HG03060 (cell line): ENCODE measurements around the gene RNASEH1.

Experiments
- ATAC-seq: cut with Tn5 transposase; IDR thresholded peaks from one replicate; pipeline ENCODE4 v1.9.1; 2021; ENCODE audit warnings: low read depth, moderate number of reproducible peaks; ENCODE audit not compliant: unreplicated experiment

The RNASEH1 gene

GRCh38 chr2:3563521-3563976, 5.4 kb upstream of the RNASEH1 start:
- ATAC-seq, result peak; percentile 40

DNA sequence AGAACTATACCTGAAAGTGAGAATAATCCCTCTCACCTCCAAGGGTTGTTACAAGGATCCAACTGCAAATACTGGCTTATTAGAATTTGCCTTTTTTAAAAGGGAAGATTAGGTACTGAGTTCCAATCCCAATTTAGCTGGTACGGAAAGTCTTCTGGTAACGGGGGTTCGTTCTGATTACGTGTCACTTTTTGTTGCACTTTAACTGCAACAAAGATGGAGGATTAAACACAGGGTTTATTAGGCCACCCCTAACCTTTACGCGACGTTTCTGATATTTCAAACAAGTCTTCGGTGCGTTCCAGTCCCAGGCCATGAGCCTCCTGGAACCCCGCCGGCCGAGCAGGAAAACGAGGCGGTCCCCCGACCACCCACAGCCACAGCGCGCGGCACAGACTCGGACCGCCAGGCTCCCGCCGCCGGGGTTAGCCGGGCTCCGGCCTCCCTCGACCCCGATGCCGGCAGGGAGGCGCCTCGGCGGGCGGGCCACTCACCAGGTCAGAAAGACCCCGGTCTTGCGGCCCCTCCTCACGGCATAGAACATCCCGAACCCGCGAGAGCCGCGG, 411 bp downstream of the RNASEH1 start:
- peak; percentile 13 for ATAC-seq

DNA sequence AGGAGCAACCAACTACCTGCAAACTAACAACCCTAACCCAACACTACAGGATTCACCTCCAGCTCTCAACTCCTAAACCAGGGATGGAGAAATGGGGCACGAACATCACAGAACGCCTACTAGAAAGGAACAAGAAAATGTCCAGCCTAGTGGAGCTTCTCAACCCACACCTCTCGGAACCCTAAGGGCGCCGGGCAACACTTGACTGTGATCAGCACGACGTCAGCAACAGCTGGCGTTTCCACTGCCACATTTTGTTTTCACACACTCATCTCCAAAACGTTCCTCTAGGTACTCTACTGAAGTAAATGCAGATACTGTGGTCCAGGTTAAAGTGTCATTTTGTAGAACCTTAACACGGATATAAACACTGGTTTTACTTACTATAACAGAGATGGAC, 4.2 kb downstream of the RNASEH1 start:
- no peak for ATAC-seq

GRCh38 chr2:3547915-3548314, 10.2 kb downstream of the RNASEH1 start:
- ATAC-seq, result no peak

GRCh38 chr2:3545788-3546478, 12.2 kb downstream of the RNASEH1 start:
- no peak for ATAC-seq

- no peak for ATAC-seq
Measured at GRCh38 chr2:3543023-3543683, 15.0 kb downstream of the RNASEH1 start.

- no peak for ATAC-seq
Measured at GRCh38 chr2:3542107-3542506, 16.0 kb downstream of the RNASEH1 start.

DNA sequence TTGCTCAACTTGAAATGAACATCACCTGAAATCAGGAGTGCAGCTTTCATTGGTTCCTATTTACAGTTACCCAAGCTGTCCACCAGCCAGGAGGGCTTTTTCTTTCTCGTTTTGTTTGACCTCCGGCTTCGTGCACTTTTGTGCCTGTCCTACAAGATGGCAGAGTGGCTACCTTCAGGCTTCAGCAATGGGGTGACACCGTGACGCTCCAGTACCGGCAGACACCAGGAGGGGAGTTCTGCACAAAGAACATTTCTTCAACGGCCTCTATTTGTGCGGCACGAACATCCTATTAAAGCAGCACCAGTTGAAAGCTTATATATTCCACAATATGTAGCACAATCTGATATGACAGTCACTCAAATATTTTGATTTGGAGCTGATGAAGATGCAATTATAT, 18.3 kb downstream of the RNASEH1 start:
- ATAC-seq, result no peak

- ATAC-seq, result no peak
Measured at GRCh38 chr2:3536682-3537632, 21.2 kb downstream of the RNASEH1 start.

DNA sequence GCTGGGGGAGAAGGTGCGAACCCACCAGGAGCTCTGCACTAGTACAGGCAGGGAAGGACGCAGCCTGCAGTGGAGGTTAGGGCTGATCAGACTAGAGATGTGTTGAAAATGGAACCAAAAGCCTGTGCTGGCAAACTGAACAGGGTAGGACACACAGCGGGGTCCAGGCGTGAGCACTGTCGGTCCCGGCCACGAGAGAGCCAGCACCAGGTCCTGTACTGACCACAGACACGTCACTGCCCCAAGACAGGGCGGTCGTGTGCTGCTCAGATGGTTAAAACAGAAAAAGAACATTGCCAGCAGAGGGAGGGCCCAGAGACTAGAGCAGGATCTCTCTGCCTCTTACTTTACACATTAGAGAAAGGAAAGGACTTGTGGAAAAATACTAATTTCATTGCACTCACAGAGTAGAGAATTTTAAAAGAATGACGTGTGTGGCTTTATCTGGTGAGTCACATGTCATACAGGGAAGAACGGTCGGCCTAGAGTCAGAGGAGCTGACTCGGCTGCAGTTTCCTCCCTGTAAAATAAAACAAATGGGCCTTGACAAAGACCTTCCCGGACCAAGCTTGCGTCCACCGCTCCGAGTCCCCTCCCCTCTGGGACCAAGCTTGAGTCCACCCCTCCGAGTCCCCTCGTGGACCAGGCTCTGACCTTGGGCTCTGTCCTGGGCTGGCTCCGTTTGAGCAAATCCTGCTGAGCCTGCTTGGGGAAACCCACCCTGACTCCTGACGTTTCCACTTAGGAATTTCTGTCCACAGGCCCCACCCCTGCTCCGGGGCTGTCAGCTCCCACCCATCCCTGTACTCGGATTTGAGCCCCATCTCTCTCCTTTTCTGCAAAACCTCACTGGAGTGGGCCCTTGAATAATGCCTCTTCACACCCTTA, 22.1 kb downstream of the RNASEH1 start:
- ATAC-seq, result peak; percentile 51

DNA sequence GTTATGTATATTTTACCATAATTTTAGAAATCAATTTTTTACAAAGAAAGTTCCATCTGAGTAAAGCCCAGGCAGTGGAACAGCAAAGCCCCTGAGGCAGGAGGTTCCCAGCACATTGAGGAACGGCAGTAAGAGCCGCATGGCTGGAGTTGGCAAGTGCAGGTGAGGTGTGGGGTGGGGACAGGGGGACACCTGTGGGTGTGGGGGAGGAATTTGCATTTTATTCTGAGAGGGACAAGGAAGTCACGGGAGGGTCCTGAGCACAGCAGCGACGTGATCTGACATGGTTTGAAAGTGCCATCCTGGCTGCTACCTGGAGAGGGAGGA, 22.7 kb downstream of the RNASEH1 start:
- no peak for ATAC-seq

DNA sequence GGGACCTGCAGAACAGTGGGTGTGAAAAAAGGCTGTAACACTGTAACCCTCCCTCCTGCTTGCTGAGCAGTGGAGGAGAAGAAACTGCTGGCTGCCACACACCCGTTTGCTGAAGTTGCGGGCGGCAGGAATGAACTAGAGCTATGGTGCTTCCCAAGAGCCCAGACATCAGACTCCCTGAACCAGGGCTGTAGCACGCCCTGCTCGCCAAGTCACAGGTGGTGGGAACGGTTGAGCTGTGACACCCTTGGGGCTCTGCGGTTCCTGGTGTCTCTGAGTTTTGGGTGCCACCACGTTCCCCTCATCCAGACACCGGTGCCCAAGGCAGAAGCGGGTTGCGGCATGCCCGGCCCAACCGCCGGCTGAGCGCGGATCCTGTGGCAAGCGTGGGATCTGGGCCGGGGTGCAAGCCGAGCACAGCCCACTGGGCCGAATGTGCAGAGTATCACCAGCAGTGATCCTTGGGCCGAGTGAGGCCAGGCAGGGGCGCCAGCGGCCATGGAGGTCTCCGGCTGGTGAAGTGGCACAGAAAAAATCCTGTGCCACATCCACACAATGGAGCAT, 23.8 kb downstream of the RNASEH1 start:
- ATAC-seq, result no peak

- no peak for ATAC-seq
Measured at GRCh38 chr2:3533836-3534235, 24.3 kb downstream of the RNASEH1 start.

DNA sequence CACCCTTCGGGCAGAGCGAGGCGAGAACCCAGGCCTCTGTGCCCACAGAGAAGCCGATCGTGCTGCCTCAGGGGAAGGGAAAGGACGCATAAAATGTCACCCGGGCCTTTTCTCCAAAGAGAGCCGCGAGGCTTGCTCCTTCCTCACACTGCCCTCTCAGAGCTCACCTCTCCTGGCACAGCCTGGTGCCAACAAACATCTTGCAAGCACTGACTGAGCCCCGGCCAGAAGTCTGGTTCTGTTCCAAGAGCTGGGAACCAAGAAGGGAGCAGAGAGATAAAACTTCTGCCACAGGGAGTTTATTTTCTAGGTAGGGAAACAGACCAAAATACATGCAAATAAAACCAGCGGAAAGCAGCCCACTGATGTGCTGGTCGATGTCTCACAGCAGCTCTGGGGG, 25.2 kb downstream of the RNASEH1 start:
- ATAC-seq, result no peak

- ATAC-seq, result no peak
Measured at GRCh38 chr2:3529316-3530025, 28.7 kb downstream of the RNASEH1 start.

DNA sequence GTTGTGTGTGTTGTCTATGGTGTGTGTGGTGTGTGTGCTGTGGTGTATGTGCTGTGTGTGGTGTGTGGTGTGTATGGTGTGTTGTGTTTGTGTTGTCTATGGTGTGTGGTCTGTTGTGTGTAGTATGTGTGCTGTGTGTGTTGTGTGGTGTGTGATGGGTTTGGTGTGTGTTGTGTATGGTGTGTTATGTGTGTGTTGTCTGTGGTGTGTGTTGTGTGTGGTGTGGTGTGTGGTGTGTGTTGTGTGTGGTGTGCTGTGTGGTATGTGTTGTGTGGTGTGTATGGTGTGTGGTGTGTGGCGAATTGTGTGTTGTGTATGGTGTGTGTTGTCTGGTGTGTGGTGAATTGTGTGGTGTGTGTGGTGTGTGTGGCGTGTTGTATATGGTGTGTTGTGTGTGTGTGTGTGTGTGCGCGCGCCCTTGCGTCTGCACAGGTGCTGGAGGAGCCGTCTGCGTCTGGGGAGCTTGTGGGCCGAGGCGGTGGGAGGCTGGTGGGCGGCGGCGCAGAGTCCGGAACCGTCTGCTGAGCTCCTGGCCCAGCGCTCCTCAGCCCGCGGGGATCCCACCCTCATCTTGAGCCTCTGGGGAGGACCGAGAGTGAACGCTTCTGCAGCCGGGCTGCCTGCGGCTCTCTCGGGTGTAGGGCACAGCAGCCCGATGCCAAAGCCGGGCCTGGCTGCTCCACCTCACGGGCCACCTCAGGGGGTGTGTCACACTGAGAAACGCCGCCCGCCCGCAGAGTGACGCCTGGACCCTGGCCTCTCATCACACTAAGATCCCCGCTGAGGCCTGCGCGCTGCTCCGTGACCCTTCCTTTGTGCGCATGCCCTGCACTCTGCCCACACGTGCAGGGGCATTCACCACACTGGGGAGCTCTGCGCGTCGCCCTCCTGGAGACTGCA, 30.0 kb downstream of the RNASEH1 start:
- ATAC-seq, result no peak

DNA sequence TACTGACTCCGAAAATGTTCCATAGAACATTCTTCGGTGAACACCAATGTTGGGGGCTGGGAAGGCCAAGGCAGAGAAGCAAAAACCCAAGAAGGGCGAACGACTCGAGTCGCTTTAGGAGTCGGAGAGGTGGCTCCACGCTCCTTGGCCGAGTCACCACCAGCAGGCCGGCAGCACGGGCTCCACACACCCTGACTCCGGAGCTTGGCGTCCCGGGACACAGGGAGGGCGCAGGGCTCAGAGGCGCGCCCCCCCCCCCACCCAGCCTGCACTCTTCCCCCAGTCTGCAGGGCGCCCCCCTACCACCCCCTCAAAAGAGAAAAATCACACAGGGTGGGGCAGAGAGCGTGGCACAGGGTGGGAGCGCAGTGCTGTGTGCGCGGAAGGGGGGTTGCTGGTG, 31.3 kb downstream of the RNASEH1 start:
- no peak for ATAC-seq

GRCh38 chr2:3523551-3524041, 34.5 kb downstream of the RNASEH1 start:
- ATAC-seq, result no peak
